IMR-90 (cell line): Measurements from ENCODE around the gene PIGZ. TPM values are rescaled to one million over a fixed set of nuclear protein-coding genes. Genes with fewer than 3 reads are reported as not detected.

Source experiments
- ATAC-seq: fragments of 200-7000 bp; cut with Tn5 transposase; 2 replicates; pipeline ENCODE4 v1.9.1; 2020; ENCODE audit warnings: low read depth, mild to moderate bottlenecking, moderate library complexity
- BruUV-seq: library from RNA; stranded (reverse); fragments of 400-500 nt; replicated peaks from 2 replicates; lab custom pipeline; 2021; lab: Mats Ljungman, UMichigan
- CTCF ChIA-PET: fragments of 300-600 bp; formaldehyde crosslinking; extraction: SDS; loops from one replicate; lab custom pipeline; 2021; ENCODE audit warnings: antibody characterized with exemption; lab: Yijun Ruan, JAX
- POLR2A ChIA-PET: fragments of 300-600 bp; sonication (Branson Sonifier 250); formaldehyde crosslinking; loops from one replicate; lab custom pipeline; 2022; ENCODE audit warnings: antibody characterized with exemption; ENCODE audit not compliant: unreplicated experiment; lab: Charles Lee
- DNase-seq: peaks from one replicate; pipeline ENCODE4 v3.0.0; 2013
- H2AFZ ChIP-seq: replicated peaks from 2 replicates; pipeline ENCODE3; 2013; ENCODE audit warnings: low read length, mild to moderate bottlenecking; ENCODE audit not compliant: poor library complexity
- H2AK5ac ChIP-seq: 2 replicates; pipeline ENCODE4 v1.6.1; 2013; ENCODE audit warnings: low read depth, low read length, inconsistent platforms
- H2AK9ac ChIP-seq: replicated peaks from 2 replicates; pipeline ENCODE3; 2013; ENCODE audit warnings: mild to moderate bottlenecking, low read depth, low read length, moderate library complexity; ENCODE audit not compliant: poor library complexity
- H2BK120ac ChIP-seq: 2 replicates; pipeline ENCODE4 v1.6.1; 2013; ENCODE audit warnings: low read depth, low read length, inconsistent platforms
- H2BK15ac ChIP-seq: 3 replicates; pipeline ENCODE4 v1.6.1; 2013; ENCODE audit warnings: low read depth, low read length, inconsistent platforms
- H2BK20ac ChIP-seq: 2 replicates; pipeline ENCODE4 v1.6.1; 2013; ENCODE audit warnings: low read depth, mild to moderate bottlenecking, inconsistent platforms, low read length, moderate library complexity
- H2BK5ac ChIP-seq: 2 replicates; pipeline ENCODE4 v1.6.1; 2013; ENCODE audit warnings: mild to moderate bottlenecking, low read depth, low read length, inconsistent platforms; ENCODE audit not compliant: poor library complexity, severe bottlenecking
- H3K14ac ChIP-seq: replicated peaks from 2 replicates; pipeline ENCODE4 v1.6.1; 2013; ENCODE audit warnings: low read depth, low read length, inconsistent platforms
- H3K18ac ChIP-seq: 2 replicates; pipeline ENCODE4 v1.6.1; 2013; ENCODE audit warnings: low read depth, low read length, control low read depth
- H3K23ac ChIP-seq: 2 replicates; pipeline ENCODE4 v1.6.1; 2013; ENCODE audit warnings: low read depth, low read length, inconsistent platforms
- H3K27ac ChIP-seq: 2 replicates; pipeline ENCODE4 v1.5.1; 2013; ENCODE audit warnings: mild to moderate bottlenecking, control low read depth, low read length; ENCODE audit not compliant: insufficient read depth
- H3K27me3 ChIP-seq: 2 replicates; pipeline ENCODE4 v1.6.1; 2013; ENCODE audit warnings: low read length; ENCODE audit not compliant: control insufficient read depth, insufficient read depth
- H3K36me3 ChIP-seq: 2 replicates; pipeline ENCODE4 v1.6.1; 2013; ENCODE audit warnings: low read length, mixed read lengths; ENCODE audit not compliant: control insufficient read depth, insufficient read depth
- H3K4ac ChIP-seq: 2 replicates; pipeline ENCODE4 v1.6.1; 2013; ENCODE audit warnings: low read depth, low read length, inconsistent platforms
- H3K4me1 ChIP-seq: 2 replicates; pipeline ENCODE4 v1.6.1; 2013; ENCODE audit warnings: low read length, mixed read lengths; ENCODE audit not compliant: control insufficient read depth, insufficient read depth
- H3K4me2 ChIP-seq: 2 replicates; pipeline ENCODE4 v1.6.1; 2013; ENCODE audit warnings: low read depth, mild to moderate bottlenecking, control low read depth, low read length, moderate library complexity
- H3K4me3 ChIP-seq: 2 replicates; pipeline ENCODE4 v1.5.1; 2013; ENCODE audit warnings: low read depth, mild to moderate bottlenecking, control low read depth, low read length, moderate library complexity; ENCODE audit not compliant: insufficient read depth
- H3K56ac ChIP-seq: 2 replicates; pipeline ENCODE4 v1.6.1; 2013; ENCODE audit warnings: low read length, inconsistent platforms; ENCODE audit not compliant: insufficient read depth; ENCODE audit errors: extremely low read depth
- H3K79me1 ChIP-seq, 2 experiments: 2 replicates each; pipeline ENCODE4 v1.6.1; 2013; ENCODE audit warnings: low read length in 2 of 2, inconsistent platforms in 1 of 2, low read depth in 1 of 2
- H3K9ac ChIP-seq: 2 replicates; pipeline ENCODE4 v1.6.1; 2013; ENCODE audit warnings: low read depth, low read length, control low read depth
- H3K9me1 ChIP-seq: 2 replicates; pipeline ENCODE4 v1.6.1; 2013; ENCODE audit warnings: low read length, inconsistent platforms; ENCODE audit not compliant: insufficient read depth
- H3K9me3 ChIP-seq: 2 replicates; pipeline ENCODE4 v1.6.1; 2013; ENCODE audit warnings: low read length; ENCODE audit not compliant: control insufficient read depth, insufficient read depth
- H4K20me1 ChIP-seq: 2 replicates; pipeline ENCODE4 v1.6.1; 2013; ENCODE audit warnings: low read length, inconsistent platforms; ENCODE audit not compliant: insufficient read depth
- H4K5ac ChIP-seq: 2 replicates; pipeline ENCODE4 v1.6.1; 2013; ENCODE audit warnings: mild to moderate bottlenecking, low read depth, low read length, control low read depth
- H4K8ac ChIP-seq, 2 experiments: 2 replicates each; pipeline ENCODE4 v1.6.1; 2013; ENCODE audit warnings: low read depth in 2 of 2, low read length in 2 of 2, control low read depth in 1 of 2, inconsistent platforms in 1 of 2
- H4K91ac ChIP-seq: 2 replicates; pipeline ENCODE4 v1.6.1; 2013; ENCODE audit warnings: low read depth, low read length, inconsistent platforms; ENCODE audit not compliant: insufficient read depth
- BHLHE40 ChIP-seq: fragments of 150-350 bp; IDR thresholded peaks from 2 replicates; pipeline ENCODE4 v1.6.1; 2016; ENCODE audit warnings: mild to moderate bottlenecking, low read depth, low read length
- CHD1 ChIP-seq: IDR thresholded peaks from 2 replicates; pipeline ENCODE4 v1.6.1; 2012; ENCODE audit warnings: low read depth, low read length, improper control_type of control experiment
- CTCF ChIP-seq: conservative IDR thresholded peaks from 2 replicates; pipeline ENCODE4 v1.5.1; 2012; ENCODE audit warnings: mild to moderate bottlenecking, low read depth, low read length, improper control_type of control experiment
- ELK1 ChIP-seq: fragments of 150-350 bp; IDR thresholded peaks from 2 replicates; pipeline ENCODE4 v1.6.1; 2016; ENCODE audit warnings: low read depth, mild to moderate bottlenecking, low read length, moderate library complexity, borderline replicate concordance
- FOS ChIP-seq: fragments of 150-350 bp; IDR thresholded peaks from 2 replicates; pipeline ENCODE4 v1.6.1; 2016; ENCODE audit warnings: low read depth, low read length
- MAFK ChIP-seq: IDR thresholded peaks from 2 replicates; pipeline ENCODE4 v1.6.1; 2012; ENCODE audit warnings: low read depth, low read length, improper control_type of control experiment
- MAZ ChIP-seq: IDR thresholded peaks from 2 replicates; pipeline ENCODE4 v1.6.1; 2012; ENCODE audit warnings: low read depth, mild to moderate bottlenecking, low read length, improper control_type of control experiment, moderate library complexity, borderline replicate concordance
- MXI1 ChIP-seq: IDR thresholded peaks from 2 replicates; pipeline ENCODE4 v1.6.1; 2012; ENCODE audit warnings: low read depth, mild to moderate bottlenecking, low read length, moderate library complexity, borderline replicate concordance
- NFE2L2 ChIP-seq: fragments of 150-350 bp; IDR thresholded peaks from 2 replicates; pipeline ENCODE4 v1.6.1; 2016; ENCODE audit warnings: low read depth, mild to moderate bottlenecking, low read length
- POLR2A ChIP-seq: IDR thresholded peaks from 2 replicates; pipeline ENCODE4 v1.6.1; 2012; ENCODE audit warnings: mild to moderate bottlenecking, low read depth, low read length
- RAD21 ChIP-seq: IDR thresholded peaks from 2 replicates; pipeline ENCODE4 v1.6.1; 2012; ENCODE audit warnings: low read length, improper control_type of control experiment
- RCOR1 ChIP-seq: IDR thresholded peaks from 2 replicates; pipeline ENCODE4 v1.6.1; 2012; ENCODE audit warnings: mild to moderate bottlenecking, low read length, improper control_type of control experiment; ENCODE audit not compliant: insufficient replicate concordance
- RFX5 ChIP-seq: IDR thresholded peaks from 2 replicates; pipeline ENCODE4 v1.8.0; 2012; ENCODE audit warnings: low read depth, mild to moderate bottlenecking, low read length, moderate library complexity
- SMC3 ChIP-seq: fragments of 150-350 bp; IDR thresholded peaks from 2 replicates; pipeline ENCODE4 v1.6.1; 2016; ENCODE audit warnings: low read depth, mild to moderate bottlenecking, antibody characterized with exemption, low read length, moderate library complexity
- USF2 ChIP-seq: fragments of 150-350 bp; IDR thresholded peaks from 2 replicates; pipeline ENCODE4 v1.6.1; 2017; ENCODE audit warnings: mild to moderate bottlenecking, antibody characterized with exemption, low read length, low read depth
- WGBS, 2 experiments: methylation state at CpG; one replicate each; pipeline versions ENCODE4 v1.1.5 to v1.1.7; 2013; ENCODE audit warnings: missing lambda C conversion rate in 2 of 2; ENCODE audit not compliant: insufficient read length in 1 of 2; ENCODE audit errors: extremely low coverage in 2 of 2; 5-methylcytosine and 5-hydroxymethylcytosine counted together
- dilution Hi-C: fragments of 300-500 bp; cut with HindIII; formaldehyde crosslinking; loops from one replicate; pipeline ENCODE4 v1.14.3; 2018; ENCODE audit warnings: low sequenced_read_pairs; ENCODE audit not compliant: unreplicated experiment
- in situ Hi-C: fragments of 300-500 bp; cut with MboI; formaldehyde crosslinking; loops from 3 replicates; pipeline ENCODE4 v1.14.3; 2019; ENCODE audit warnings: low sequenced_read_pairs, inconsistent platforms, mixed read lengths
- intact Hi-C: fragments of 100-400 bp; cut with micrococcal nuclease; formaldehyde crosslinking; loops from 2 replicates; pipeline ENCODE4 v1.10.0; 2022
- polyA plus RNA-seq, 3 experiments: library from polyadenylated mRNA; depleted of rRNA; stranded (reverse); fragments of >200 nt; gene quantifications; 2 replicates each; pipeline ENCODE4 v1.2.3, GENCODE V29; 2012; ENCODE audit warnings: low replicate concordance in 1 of 3
- total RNA-seq: library from RNA; depleted of rRNA; stranded (reverse); fragments of >200 nt; gene quantifications from 2 replicates; pipeline ENCODE4 v1.2.3, GENCODE V29; 2012

The PIGZ gene
- total and polyA plus RNA-seq, 2 of the 4 experiments (the other 2 are of a cell fraction): 0.18 to 0.86 TPM

GRCh38 chr3:196988241-196989029, 19.8 kb upstream of the PIGZ start:
- no peak overlapping the region for H4K91ac ChIP-seq
- in situ Hi-C loops: no loop called here
- H3K36me3 ChIP-seq: no peaks in the 10 kb centered on the region
- peak overlapping the region; percentile 37 for H2AFZ ChIP-seq
- H3K9me3 ChIP-seq: peaks cover under 1% of the 10 kb centered on the region; the same call in 1 of the 2 replicates
- ChIA-PET CTCF (no interaction called here), POLR2A (no interaction called here)
- H3K9ac ChIP-seq: no peak overlapping the region
- no peak overlapping the region for H3K27ac ChIP-seq
- no peak overlapping the region for H3K4me3 ChIP-seq
- no peak overlapping the region for H3K56ac ChIP-seq
- H4K5ac ChIP-seq: no peak overlapping the region
- H4K20me1 ChIP-seq: no peaks in the 10 kb centered on the region
- no peak overlapping the region for H2BK120ac ChIP-seq
- BruUV-seq: no TSS peak
- H3K14ac ChIP-seq: no peak overlapping the region
- dilution Hi-C loops: no loop called here
- H4K8ac ChIP-seq: no peak overlapping the region
- no peak overlapping the region for H2BK20ac ChIP-seq
- no peak overlapping the region for H3K18ac ChIP-seq
- H2BK5ac ChIP-seq: no peak overlapping the region
- H3K9me1 ChIP-seq: no peaks in the 10 kb centered on the region
- H3K4me1 ChIP-seq: no peaks in the 10 kb centered on the region
- peaks cover 42% of the 10 kb centered on the region for H3K27me3 ChIP-seq
- H3K23ac ChIP-seq: no peak overlapping the region; the same call in 1 of the 2 replicates
- no peak overlapping the region for H2BK15ac ChIP-seq
- H2AK5ac ChIP-seq: no peak overlapping the region
- no peaks in the 10 kb centered on the region for H3K79me1 ChIP-seq
- no peak overlapping the region for H3K4me2 ChIP-seq
- intact Hi-C loops: no loop called here
- ATAC-seq: peak; percentile 35; the same call in 1 of the 2 replicates
- no CpG with 5 or more reads among the region's 12 CpGs for WGBS, 2 experiments
- H2AK9ac ChIP-seq: peak overlapping the region; percentile 28
- H3K4ac ChIP-seq: no peak overlapping the region
- DNase-seq: no peak
- TF ChIP-seq MXI1 (no peak), NFE2L2 (no peak), MAFK (no peak), CTCF (no peak), RFX5 (no peak), SMC3 (no peak), USF2 (no peak), FOS (no peak), MAZ (no peak), POLR2A (no peak), RCOR1 (no peak), ELK1 (no peak), RAD21 (no peak), BHLHE40 (no peak), CHD1 (no peak)
